Stimulated activated CD4-positive, alpha-beta T cell treated with anti-CD3 and anti-CD28 coated beads, Interleukin-12 subunit alpha, Interleukin-12 subunit beta, amount 100 ng/mL, for 24 hours (primary cell): Measurements from ENCODE around the gene BORCS5.
"Not testable (repeated sequence)": the region's sequence is repeated elsewhere in the genome, so short reads cannot be mapped to it uniquely, and the experiment has no call there.

Experiments
- DNase-seq, 2 experiments: peaks; one replicate each; pipeline ENCODE4 v3.0.0-alpha.2; 2020; ENCODE audit warnings: low read depth in 2 of 2

The BORCS5 gene

DNA sequence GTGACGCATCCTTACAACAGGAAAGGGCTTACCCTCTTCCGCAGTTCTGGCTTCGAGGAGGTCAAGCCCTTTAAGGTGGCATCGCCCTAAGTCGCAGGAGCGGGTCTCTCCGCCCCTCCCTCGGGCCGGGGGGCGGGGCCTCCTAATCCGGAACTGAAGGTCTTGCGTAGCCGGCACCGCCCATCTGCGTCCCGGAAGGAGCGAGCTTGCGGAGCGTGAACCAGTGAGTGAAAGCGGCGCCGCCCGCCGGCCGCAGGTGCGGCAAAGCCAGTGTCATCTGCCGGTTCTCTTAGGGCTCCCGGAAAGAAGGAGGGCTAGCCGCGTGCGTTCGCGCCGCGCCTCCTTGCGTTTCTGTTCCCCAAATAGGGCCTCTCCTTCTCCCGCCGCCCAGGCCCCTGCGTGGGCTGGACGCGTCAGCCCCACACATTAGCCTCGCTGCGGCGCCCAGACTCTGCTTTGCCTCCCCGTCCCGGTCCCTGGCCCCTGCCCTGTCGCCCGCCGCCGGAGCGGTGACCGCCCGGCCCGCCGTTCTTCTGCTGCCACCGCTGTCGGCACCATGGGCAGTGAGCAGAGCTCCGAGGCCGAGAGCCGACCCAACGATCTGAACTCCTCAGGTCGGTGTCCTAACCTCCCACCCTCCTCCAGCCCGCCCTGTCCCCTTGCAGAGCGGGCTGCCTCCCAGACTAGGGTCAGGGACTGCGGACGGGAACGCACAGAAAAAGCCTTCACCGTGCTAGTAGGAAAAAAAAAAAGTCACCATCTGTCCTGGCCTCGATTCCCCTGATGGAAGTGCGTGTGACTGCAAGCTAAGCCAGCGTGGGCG is at the start of gene BORCS5:
BORCS5 (plus strand) TSS at position 183 of the 823 bp plus-strand sequence; CDS start at position 557, 374 bp downstream.
- DNase-seq: peak; percentile 95 to 97

DNA sequence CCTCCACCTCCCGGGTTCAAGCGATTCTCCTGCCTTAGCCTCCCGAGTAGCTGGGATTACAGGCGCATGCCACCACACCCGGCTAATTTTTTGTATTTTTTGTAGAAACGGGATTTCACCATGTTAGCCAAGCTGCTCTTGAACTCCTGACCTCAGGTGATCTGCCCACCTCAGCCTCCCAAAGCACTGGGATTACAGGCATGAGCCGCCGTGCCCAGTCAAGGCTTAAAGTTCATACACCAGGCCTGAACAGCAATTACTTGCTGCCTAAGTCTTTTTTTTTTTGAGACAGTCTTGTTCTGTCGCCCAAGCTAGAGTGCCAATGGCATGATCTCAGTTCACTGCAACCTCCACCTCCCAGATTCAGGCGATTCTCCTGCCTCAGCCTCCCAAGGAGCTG is 46.2 kb upstream of the BORCS5 start:
- not testable (repeated sequence) for DNase-seq

DNA sequence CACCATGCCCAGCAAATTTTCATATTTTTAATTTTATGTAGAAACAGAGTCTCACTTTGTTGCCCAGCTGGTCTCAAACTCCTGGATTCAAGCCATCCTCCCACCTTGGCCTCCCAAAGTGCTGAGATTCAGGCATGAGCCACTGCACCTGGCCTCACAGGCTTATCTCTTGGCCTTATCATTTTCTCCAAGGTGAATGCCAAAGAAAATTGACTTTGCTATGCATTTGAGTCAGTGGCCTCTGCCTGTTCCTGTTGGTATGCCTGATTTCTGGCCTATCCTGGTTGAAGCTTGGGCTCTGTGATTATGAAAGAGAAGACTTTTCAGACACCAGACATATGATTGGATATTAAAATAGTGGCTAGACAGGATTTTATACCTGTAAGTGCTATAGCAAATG is 41.0 kb upstream of the BORCS5 start:
- no peak for DNase-seq

- DNase-seq: no peak
Measured at GRCh38 chr12:12319451-12320183, 37.3 kb upstream of the BORCS5 start.

DNA sequence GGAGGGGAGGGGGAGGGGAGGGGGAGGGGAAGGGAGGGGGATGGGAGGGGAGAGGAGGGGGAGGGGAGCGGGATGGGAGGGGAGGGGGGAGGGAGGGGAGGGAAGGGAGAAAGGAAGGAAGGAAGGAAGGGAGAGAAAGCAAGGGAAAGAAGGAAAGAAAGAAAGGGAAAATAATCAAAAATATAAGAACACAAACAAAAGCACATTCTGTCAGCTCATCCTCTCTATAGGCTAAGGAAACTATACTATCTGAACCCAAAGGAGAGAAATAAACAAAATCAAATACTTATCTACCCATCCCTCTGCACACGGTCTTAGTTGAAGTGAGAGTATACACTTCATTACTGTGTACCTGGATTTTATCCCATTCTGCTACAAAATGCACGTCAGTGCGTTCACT is 33.8 kb upstream of the BORCS5 start:
- DNase-seq: no peak

DNA sequence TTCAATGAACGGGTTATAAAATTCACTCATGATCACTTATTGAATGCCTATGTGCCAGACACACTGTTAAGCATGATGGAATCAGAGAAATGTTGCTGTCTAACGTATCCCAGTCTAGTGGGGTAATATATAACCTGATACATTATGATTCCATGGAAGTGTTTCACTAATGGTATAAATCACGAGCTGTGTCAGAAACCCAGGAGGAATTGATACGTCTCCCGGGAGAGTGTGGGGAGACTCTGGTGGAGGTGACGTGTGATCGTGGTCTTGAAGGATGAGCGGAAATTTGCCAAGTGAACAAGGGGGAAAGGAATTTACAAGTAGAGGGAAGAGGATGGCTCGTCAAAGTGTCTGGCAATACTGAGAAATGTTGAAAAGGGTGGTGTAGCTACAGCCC is 33.3 kb upstream of the BORCS5 start:
- no peak for DNase-seq

DNA sequence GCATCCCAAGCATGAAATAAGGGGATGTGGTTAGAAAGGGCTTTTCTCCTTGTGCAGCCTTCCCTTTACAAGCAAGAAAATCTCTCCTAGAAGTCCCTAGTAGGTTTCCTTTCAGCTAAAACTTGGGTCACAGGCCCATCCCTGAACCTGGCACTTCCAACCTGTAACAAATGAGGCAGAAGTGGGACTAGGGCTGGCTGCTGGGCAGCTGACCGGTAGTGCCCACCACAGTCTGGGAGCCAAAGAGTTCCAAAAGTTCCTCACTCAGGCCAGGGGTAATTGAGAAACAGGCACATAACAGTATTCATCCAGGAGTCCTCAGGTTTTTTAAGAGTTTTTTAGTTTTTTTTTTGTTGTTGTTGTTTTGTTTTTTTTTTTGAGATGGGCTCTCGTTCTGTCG is 30.6 kb upstream of the BORCS5 start:
- DNase-seq: no peak

DNA sequence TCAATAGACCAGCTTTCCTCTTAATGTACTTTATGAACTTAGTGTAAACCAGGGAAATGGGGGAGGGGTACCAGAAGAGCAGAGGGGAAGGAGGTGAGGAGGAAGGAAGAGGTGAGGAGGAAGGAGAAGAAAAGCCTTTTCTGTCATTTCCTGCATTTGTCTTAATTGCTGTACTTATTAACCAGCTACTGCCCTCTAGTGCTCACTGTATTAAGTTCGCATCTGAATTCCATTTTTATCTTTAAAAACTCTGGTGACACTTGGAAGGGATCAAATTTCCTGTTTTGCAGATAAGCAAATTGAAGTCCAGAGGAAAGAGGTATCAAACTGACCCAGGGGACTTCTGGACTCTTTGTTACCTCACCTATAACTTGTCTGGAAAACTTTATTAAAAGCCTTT is 29.1 kb upstream of the BORCS5 start:
- DNase-seq: no peak

DNA sequence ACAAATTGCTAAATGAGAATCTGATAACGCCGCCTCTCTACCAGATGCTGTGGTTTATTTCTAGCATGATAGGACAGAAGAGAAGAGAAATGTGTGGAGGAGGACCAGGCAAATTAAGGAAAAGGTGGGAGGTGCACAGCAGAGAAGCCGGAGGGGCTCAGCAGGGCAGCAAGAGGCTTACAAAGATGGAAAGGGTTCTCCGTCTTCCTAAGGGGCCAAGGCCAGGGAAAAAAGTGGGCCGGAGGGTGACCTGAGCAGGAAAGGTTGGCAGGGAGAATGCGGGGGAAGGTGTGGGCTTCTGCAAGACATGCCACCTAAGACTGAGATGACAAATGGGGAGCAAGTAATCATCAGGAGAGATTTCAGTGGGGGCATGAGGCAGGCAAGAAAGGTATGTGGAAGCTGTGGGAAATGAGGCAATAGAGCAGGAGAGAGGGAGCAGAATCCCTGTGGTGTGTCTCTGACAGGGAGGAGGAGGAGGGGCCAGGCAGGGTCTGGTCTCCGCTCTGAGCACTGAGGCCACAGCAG is 25.6 kb upstream of the BORCS5 start:
- no peak for DNase-seq

DNA sequence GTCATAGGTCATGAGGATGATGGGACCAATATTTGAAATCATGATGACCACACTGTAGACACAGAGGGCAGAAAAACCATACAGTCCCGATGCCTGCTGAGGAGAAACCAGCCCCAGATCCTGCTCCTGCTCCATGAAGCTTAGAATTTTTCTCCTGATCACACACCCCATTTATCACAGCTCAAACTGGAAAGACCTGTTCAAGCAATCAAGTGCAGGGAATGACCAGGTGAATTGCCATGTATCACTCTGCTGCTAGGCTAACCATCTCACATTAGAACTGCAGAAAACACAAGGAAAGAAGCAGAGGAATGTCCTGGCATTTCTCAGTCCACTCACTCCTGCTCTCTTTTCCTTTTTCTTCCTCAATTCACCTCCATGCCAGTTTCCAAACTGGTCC is 25.0 kb upstream of the BORCS5 start:
- no peak for DNase-seq

GRCh38 chr12:12333407-12334366 is 23.2 kb upstream of the BORCS5 start:
- no peak for DNase-seq

DNA sequence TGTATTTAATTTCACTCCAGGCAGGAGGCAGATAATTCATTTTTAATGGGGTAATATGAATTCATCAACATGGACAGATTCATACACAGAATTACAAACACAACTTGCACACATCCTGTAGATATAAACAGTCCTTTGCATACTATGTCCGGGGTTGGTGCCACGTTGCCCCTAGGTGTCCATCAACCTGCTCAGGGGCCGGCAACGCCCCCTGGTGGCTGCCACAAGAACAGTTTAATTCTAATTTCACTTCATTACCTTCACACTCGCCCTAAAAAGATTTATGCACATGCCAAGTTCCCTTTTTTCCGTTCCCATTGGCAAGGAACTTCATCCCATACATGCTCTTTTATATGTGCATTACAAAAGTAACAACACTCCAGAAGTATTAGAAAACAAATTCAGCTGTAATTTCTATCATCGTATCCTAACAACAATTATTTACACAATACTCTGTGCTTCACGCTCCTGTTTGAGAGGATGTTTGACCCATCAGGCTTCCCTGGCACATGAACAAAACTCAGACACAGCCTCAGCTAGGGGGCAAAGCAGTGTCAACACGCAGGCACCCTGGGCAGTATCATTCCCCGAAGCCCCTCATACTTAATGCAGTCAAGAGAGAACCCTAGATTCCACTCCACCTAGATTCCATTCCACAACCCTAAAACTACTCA is 22.4 kb upstream of the BORCS5 start:
- peak in 1 of 2 experiments; percentile 54 for DNase-seq

DNA sequence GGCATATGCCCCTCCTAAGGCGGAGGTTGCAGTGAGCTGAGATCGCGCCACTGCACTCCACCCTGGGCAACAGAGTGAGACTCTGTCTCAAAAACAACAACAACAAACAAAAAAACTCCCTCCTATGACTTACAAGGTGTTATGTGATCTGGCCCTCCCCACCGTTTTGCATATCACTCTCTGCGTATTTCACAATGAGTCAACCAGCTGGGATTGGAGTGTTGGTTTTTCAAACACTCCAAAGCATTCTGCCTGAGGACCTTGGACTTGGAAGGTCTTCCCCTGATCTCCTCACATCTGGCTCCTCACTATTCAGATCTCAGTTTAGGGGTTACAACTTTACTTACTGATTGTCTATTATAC is 20.8 kb upstream of the BORCS5 start:
- no peak for DNase-seq

DNA sequence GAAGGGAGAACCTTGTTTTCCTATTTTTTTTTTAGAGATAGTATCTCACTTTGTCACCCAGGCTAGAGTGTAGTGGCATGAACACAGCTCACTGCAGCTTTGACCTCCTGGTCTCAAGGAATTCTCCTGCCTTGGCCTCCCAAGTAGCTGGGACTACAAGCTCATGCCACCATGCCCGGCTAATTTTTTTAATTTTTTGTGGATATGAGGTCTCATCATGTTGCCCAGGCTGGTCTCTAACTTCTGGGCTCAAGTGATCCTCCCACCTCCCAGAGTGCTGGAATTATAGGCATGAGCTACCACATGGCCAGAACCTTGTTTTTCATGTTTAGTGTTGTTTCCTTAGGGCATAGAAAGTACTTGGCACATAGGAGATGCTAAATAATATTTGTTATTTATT is 20.4 kb upstream of the BORCS5 start:
- DNase-seq: no peak

- no peak for DNase-seq
Measured at GRCh38 chr12:12338527-12339168, 18.2 kb upstream of the BORCS5 start.

GRCh38 chr12:12349711-12350665 is 6.9 kb upstream of the BORCS5 start, which contains the start of gene MANSC1:
TSS of gene MANSC1 (minus strand) at chr12:12350242. CDS start at chr12:12343314, 6,928 bp downstream.
- peak in 1 of 2 experiments; percentile 43 for DNase-seq

GRCh38 chr12:12350868-12351463 is 5.9 kb upstream of the BORCS5 start:
- DNase-seq: no peak

- DNase-seq: not testable (repeated sequence)
Measured at GRCh38 chr12:12351468-12352185, 5.3 kb upstream of the BORCS5 start.
